GM13977 (cell line): ENCODE results near the gene ARHGAP24.
"Not testable (repeated sequence)": the region's sequence is repeated elsewhere in the genome, so short reads cannot be mapped to it uniquely, and the experiment has no call there.

ENCODE experiments used
- DNase-seq: peaks from one replicate; pipeline ENCODE4 v3.0.0; 2012; ENCODE audit warnings: low spot score
- in situ Hi-C: fragments of 300-500 bp; cut with MboI; formaldehyde crosslinking; loops from one replicate; pipeline ENCODE4 v1.12.0; 2022; ENCODE audit warnings: low sequenced_read_pairs, low pct_unique_long_range_greater_than_20kb, mixed read lengths, inconsistent platforms; ENCODE audit not compliant: unreplicated experiment
- TF ChIP-seq, protein P1 (sequence below): IDR thresholded peaks from 2 replicates; pipeline ENCODE4 v1.5.1; 2012; ENCODE audit warnings: mild to moderate bottlenecking, control low read depth; ENCODE audit not compliant: insufficient read depth; ENCODE audit errors: extremely low read depth, missing control alignments

The ARHGAP24 gene

DNA sequence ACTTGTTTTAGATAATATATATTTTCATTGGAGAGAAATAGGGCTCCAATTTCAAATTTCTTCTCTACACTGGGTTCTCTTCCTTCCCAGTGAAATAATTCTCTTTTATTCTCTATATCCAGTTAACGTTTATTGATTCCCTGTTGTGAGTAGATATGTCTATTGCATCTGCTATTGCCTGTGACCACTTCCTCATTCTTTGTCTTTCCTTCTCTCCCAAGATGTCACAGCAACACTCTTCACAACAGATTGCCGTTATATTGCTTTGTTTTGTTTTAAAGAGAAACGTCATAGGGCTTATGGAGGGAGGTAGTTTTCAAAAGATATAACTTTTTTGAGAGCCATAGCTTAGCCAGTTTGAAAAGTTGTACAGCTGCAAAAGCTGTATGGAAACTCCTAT lies 343.8 kb downstream of the ARHGAP24 start:
- DNase-seq = no peak
- TF ChIP-seq, protein P1, sequence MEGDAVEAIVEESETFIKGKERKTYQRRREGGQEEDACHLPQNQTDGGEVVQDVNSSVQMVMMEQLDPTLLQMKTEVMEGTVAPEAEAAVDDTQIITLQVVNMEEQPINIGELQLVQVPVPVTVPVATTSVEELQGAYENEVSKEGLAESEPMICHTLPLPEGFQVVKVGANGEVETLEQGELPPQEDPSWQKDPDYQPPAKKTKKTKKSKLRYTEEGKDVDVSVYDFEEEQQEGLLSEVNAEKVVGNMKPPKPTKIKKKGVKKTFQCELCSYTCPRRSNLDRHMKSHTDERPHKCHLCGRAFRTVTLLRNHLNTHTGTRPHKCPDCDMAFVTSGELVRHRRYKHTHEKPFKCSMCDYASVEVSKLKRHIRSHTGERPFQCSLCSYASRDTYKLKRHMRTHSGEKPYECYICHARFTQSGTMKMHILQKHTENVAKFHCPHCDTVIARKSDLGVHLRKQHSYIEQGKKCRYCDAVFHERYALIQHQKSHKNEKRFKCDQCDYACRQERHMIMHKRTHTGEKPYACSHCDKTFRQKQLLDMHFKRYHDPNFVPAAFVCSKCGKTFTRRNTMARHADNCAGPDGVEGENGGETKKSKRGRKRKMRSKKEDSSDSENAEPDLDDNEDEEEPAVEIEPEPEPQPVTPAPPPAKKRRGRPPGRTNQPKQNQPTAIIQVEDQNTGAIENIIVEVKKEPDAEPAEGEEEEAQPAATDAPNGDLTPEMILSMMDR = no peak
- in situ Hi-C loops = no loop called here

DNA sequence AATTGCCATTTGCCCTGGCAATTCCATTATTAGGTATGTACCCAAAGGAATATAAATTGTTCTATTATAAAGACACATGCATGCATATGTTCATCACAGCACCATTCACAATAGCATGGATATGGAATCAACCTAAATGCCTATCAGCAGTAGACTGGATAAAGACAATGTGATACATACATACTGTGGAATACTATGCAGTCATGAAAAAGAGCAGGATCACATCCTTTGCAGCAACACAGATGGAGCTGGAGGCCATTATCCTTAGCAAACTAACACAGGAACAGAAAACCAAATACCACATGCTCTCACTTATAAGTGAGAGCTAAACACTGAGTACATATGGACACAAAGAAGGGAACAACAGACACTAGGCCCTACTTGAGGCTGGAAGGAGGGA lies 345.2 kb downstream of the ARHGAP24 start:
- DNase-seq, in situ Hi-C loops: not testable (repeated sequence)

DNA sequence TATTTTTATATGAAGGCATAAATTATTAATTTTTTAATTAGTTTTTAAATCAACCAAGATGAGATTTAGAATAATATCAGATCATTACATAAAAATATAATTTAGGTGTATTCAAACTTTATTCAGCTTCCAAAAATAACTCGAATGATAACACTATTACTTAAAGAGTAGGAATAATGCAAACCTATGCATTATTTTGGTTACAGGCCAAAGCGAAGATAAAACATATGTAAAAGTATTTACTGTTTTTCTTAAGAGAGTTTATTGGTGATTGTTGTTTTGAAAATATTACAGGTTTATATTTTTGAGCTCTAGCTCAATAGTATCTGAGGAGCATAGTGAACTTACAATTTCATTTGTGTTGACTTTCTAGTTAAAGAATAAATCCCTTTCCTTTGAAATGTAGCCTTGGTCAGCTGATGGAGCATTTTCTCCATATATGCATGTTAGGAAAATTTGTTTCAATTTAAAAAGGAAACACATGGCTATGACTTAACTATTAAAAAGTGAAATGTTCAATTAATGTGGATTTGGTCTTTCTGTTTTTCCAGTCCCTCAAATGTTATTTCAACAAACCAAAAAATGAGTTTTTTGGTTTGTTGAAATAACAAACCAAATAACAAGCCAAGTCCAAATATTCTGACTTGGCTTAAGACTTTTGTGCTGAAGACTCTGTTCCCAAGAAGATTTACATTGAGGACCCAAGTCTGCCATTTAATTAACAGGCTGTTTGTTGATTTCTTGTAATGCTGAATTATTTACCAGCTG lies 346.9 kb downstream of the ARHGAP24 start:
- TF ChIP-seq, protein P1 = no peak
- in situ Hi-C loops = no loop called here
- DNase-seq = no peak

DNA sequence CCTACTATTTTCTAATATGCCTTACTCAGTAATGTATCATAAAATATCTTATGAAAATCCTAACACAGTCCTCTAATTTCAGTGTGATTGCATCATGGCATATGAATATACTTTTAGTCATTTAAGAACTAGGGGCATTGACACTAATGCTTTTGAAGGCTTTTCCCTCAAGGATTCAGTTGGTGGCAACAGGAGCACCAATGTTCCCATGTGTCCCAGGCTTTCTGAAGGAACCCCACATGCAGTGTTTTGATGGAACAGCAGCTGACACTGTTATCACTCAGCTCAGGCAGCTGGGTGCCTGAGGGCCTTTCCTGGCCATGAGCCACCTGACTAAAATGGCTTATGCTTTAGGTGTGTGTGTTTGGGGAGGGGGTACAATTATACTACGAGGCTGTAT lies 348.3 kb downstream of the ARHGAP24 start:
- TF ChIP-seq, protein P1 = no peak
- no peak for DNase-seq
- in situ Hi-C loops = no loop called here

DNA sequence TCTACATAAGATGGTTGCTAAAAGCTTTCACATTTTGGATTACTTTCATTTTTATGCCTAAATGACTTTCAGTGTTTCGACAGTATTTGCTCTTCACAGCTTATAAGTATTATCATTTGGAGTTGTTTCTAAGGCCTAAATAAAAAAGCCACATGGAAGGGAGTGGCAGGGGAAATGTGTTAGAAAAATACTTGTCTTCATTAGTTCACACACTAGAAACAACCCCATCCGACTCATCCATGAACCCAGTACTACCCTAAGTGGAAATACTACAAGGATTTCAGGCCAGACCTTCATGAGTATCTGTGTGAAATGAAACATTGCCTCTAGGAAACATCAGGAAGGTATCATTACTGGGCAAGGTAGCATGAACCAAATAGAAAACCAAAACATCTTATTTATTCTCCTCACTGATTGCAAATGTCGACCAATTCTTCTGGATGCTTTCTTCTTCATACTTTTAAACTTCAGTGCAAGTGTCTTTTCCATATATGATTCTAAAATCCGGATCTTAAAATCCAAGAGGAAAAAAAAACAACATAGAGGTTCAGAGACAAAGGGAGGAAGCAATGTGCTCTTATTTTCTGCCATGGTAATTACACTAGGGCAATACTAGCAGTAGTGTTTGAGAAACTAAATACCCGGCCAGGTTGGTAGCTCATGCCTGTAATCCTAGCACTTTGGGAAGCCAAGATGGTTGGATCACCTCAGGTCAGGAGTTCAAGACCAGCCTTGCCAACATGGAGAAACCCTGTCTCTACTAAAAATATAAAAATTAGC lies 349.4 kb downstream of the ARHGAP24 start:
- TF ChIP-seq, protein P1 = no peak
- in situ Hi-C loops = no loop called here
- no peak for DNase-seq

DNA sequence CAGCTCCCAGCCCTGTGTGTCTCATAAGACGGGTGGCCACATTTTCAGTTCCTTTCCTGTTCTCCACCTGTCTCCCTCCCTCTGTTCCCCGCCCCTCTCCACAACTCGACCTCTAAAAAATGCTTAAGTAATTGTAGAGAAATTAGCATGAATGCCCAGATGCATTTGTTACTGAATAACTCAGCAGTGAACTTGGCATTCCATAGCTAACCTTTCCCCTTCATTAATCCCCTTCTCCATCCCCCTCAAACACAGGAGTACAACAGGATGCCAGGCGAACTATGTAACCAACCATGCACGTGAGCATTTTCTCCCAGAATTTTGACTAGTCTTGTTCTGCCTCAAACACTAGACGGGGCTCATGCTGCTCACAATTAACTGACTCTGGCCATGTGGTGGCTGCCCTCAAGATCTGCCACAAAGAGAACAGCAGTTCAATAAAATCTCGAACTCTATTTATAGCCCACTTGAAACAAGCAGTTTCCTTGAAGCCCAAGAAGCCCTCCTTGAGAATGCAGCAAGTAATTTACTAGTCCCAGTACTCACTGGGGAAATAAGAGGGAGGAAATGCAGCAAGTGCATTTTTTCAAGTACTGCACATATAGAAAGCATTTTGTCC lies 351.2 kb downstream of the ARHGAP24 start:
- TF ChIP-seq, protein P1 = no peak
- no peak for DNase-seq
- in situ Hi-C loops = no loop called here
